Measurements from ENCODE around the gene MALRD1.

DNA sequence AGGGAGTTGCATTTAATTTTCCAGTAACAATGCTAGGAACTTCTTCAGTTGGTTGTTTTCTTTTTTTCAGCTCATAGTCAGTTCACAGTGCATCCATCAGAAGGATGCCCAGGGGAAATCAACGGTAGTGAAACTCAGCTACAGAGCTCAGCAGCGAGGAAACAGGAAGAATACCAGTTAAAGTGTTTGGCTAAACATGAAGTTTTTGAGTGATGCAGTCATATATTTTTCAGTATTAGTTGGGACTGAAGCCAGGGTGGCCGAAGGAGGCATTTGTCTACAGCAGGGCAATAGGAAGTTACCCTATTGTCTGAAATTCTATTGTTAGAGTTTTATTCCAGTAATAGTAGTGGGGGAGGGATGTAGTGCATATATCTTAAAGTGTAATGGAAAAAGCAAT lies 45.3 kb upstream of the MALRD1 start:
- TF ChIP-seq EP300 (IDR thresholded peaks at IDR 0.05; ENCODE audit: borderline replicate concordance in 1 of 2, low read depth in 2 of 2, low read length in 2 of 2) (no peak), EGR1 (IDR thresholded peaks at IDR 0.05; ENCODE audit: borderline replicate concordance, low read depth, low read length) (no peak), POLR2A (IDR thresholded peaks at IDR 0.05; ENCODE audit: control extremely low read depth in 1 of 2, low read depth in 2 of 2, low read length in 2 of 2) (no peak), POLR2AphosphoS5 (IDR thresholded peaks at IDR 0.05; ENCODE audit: low read depth, low read length) (no peak), CHD2 (IDR thresholded peaks at IDR 0.05; ENCODE audit: low read length) (no peak), RAD21 (IDR thresholded peaks at IDR 0.05 in 1 of 2, conservative IDR thresholded peaks at IDR 0.05 in 1 of 2; ENCODE audit: low read depth in 2 of 2, low read length in 2 of 2) (no peak), CEBPB (IDR thresholded peaks at IDR 0.05; ENCODE audit: low read depth, low read length) (no peak), KDM5A (IDR thresholded peaks at IDR 0.05; ENCODE audit: low read length) (no peak), EZH2 (IDR thresholded peaks at IDR 0.05; ENCODE audit: low read depth, low read length, severe bottlenecking) (no peak)
- TF ChIP-seq, protein P1, sequence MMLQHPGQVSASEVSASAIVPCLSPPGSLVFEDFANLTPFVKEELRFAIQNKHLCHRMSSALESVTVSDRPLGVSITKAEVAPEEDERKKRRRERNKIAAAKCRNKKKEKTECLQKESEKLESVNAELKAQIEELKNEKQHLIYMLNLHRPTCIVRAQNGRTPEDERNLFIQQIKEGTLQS (IDR thresholded peaks at IDR 0.05; ENCODE audit: insufficient read depth, low read depth, low read length): no peak
- TF ChIP-seq, protein P2, sequence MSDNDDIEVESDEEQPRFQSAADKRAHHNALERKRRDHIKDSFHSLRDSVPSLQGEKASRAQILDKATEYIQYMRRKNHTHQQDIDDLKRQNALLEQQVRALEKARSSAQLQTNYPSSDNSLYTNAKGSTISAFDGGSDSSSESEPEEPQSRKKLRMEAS (IDR thresholded peaks at IDR 0.05): no peak
- TF ChIP-seq, protein P3, sequence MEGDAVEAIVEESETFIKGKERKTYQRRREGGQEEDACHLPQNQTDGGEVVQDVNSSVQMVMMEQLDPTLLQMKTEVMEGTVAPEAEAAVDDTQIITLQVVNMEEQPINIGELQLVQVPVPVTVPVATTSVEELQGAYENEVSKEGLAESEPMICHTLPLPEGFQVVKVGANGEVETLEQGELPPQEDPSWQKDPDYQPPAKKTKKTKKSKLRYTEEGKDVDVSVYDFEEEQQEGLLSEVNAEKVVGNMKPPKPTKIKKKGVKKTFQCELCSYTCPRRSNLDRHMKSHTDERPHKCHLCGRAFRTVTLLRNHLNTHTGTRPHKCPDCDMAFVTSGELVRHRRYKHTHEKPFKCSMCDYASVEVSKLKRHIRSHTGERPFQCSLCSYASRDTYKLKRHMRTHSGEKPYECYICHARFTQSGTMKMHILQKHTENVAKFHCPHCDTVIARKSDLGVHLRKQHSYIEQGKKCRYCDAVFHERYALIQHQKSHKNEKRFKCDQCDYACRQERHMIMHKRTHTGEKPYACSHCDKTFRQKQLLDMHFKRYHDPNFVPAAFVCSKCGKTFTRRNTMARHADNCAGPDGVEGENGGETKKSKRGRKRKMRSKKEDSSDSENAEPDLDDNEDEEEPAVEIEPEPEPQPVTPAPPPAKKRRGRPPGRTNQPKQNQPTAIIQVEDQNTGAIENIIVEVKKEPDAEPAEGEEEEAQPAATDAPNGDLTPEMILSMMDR (IDR thresholded peaks at IDR 0.05; ENCODE audit: control extremely low read depth in 1 of 3, insufficient read depth in 1 of 3, low read depth in 1 of 3, low read length in 3 of 3): no peak
- TF ChIP-seq, protein P4, sequence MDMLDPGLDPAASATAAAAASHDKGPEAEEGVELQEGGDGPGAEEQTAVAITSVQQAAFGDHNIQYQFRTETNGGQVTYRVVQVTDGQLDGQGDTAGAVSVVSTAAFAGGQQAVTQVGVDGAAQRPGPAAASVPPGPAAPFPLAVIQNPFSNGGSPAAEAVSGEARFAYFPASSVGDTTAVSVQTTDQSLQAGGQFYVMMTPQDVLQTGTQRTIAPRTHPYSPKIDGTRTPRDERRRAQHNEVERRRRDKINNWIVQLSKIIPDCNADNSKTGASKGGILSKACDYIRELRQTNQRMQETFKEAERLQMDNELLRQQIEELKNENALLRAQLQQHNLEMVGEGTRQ (IDR thresholded peaks at IDR 0.05; ENCODE audit: low read length): no peak
